Spleen (tissue), 11 donors: ENCODE data around the gene CERT1. TPM values are rescaled to one million over a fixed set of nuclear protein-coding genes. Genes with fewer than 3 reads are reported as not detected.
"Not testable (repeated sequence)": the region's sequence is repeated elsewhere in the genome, so short reads cannot be mapped to it uniquely, and the experiment has no call there.

Source experiments
- DNase-seq: peaks from one replicate; pipeline ENCODE4 v3.0.0-alpha.2; 2020
- H3K27ac ChIP-seq, 8 donors: fragments of 200-600 bp; sonication (generic) in 7 of 8; 1 replicate in 4 of 8; 2 replicates in 4 of 8; pipeline versions ENCODE4 v1.5.0 to v1.8.0; 2016 to 2021; ENCODE audit warnings: inconsistent platforms in 4 of 8, mild to moderate bottlenecking in 4 of 8, moderate library complexity in 1 of 8
- H3K27me3 ChIP-seq, 7 donors: fragments of 200-600 bp; sonication (generic) in 6 of 7; replicated peaks in 1 of 7; 1 replicate in 4 of 7; 2 replicates in 3 of 7; pipeline versions ENCODE4 v1.5.0 to v1.8.0; 2016 to 2021; ENCODE audit warnings: inconsistent platforms in 3 of 7, mild to moderate bottlenecking in 1 of 7
- H3K36me3 ChIP-seq, 6 donors: fragments of 200-600 bp; sonication (generic) in 5 of 6; 1 replicate in 4 of 6; 2 replicates in 2 of 6; pipeline versions ENCODE4 v1.5.0 to v1.8.0; 2016 to 2021; ENCODE audit warnings: inconsistent platforms in 2 of 6
- H3K4me1 ChIP-seq, 6 donors: fragments of 200-600 bp; sonication (generic) in 5 of 6; 1 replicate in 3 of 6; 2 replicates in 3 of 6; pipeline versions ENCODE4 v1.5.0 to v1.8.0; 2016 to 2021; ENCODE audit warnings: inconsistent platforms in 3 of 6
- H3K4me3 ChIP-seq, 8 donors: fragments of 200-600 bp; sonication (generic) in 7 of 8; 1 replicate in 4 of 8; 2 replicates in 4 of 8; pipeline versions ENCODE4 v1.5.0 to v1.8.0; 2016 to 2021; ENCODE audit warnings: inconsistent platforms in 4 of 8, mild to moderate bottlenecking in 4 of 8, moderate library complexity in 2 of 8
- H3K9me3 ChIP-seq, 8 donors: fragments of 200-600 bp; sonication (generic) in 7 of 8; 1 replicate in 4 of 8; 2 replicates in 4 of 8; pipeline versions ENCODE4 v1.5.0 to v1.8.0; 2016 to 2021; ENCODE audit warnings: inconsistent platforms in 4 of 8
- POLR2A ChIP-seq, 3 donors: fragments of 450-650 bp; IDR thresholded peaks; one replicate each; pipeline ENCODE4 v1.5.1; 2017; ENCODE audit warnings: antibody characterized with exemption in 3 of 3, mild to moderate bottlenecking in 1 of 3
- POLR2AphosphoS5 ChIP-seq, 3 donors: sonication (generic); formaldehyde crosslinking; IDR thresholded peaks; one replicate each; pipeline ENCODE4 v1.5.1; 2017; ENCODE audit warnings: antibody characterized with exemption in 3 of 3
- WGBS, 5 donors: extraction: QIAGEN DNeasy Blood & Tissue Kit in 3 of 5; methylation state at CpG; one replicate each; pipeline versions ENCODE4 v1.1.5 to v1.1.7; 2013 to 2018; 5-methylcytosine and 5-hydroxymethylcytosine counted together
- intact Hi-C: fragments of 100-400 bp; cut with DNase I; formaldehyde crosslinking; loops from one replicate; pipeline ENCODE4 v1.15.0; 2023; ENCODE audit warnings: low total_unique reads
- polyA plus RNA-seq, 3 donors: library from polyadenylated mRNA; stranded (reverse); fragments of 200-250 nt; gene quantifications; one replicate each; pipeline ENCODE4 v1.2.1, GENCODE V29; 2013
- total RNA-seq, 7 donors: library from RNA; depleted of rRNA in 3 of 7; stranded (reverse); fragments of >200 nt in 3 of 7; fragmentation: NEBNext Ultra II Directional in 4 of 7; extraction: Animal tissue kit (Norgen Biotek cat#: 25700) in 4 of 7; gene quantifications; one replicate each; pipeline versions ENCODE4 v1.1.0 to v1.2.1, GENCODE V29; 2016 to 2021
- TF ChIP-seq, protein P1 (sequence below), 11 experiments: fragments of 200-600 bp in 7 of 11; fragments of 450-650 bp in 4 of 11; sonication (generic) in 4 of 11; IDR thresholded peaks in 8 of 11; conservative IDR thresholded peaks in 3 of 11; 1 replicate in 7 of 11; 2 replicates in 4 of 11; pipeline versions ENCODE4 v1.4.0 to v1.8.0; 2016 to 2021; ENCODE audit warnings: antibody characterized with exemption in 11 of 11, inconsistent platforms in 4 of 11, mild to moderate bottlenecking in 1 of 11
- donor health status: healthy with polysubstance abuse.
- donor health status: DM: no; HTN: no; CAD: no; lungs with moderate emphysema.
- donor health status: DM: no; HTN: no; CAD: no.
- donor health status: Bipolar disorder and iron deficiency.
- donor health status: healthy.
- donor health status: DM: no; HTN: no; CAD: no.
- donor health status: DM: yes; HTN: yes; CAD: no.

CERT1 gene
- total and polyA plus RNA-seq, 10 donors, result 8.5 to 71.1 (median 51.4) TPM

DNA sequence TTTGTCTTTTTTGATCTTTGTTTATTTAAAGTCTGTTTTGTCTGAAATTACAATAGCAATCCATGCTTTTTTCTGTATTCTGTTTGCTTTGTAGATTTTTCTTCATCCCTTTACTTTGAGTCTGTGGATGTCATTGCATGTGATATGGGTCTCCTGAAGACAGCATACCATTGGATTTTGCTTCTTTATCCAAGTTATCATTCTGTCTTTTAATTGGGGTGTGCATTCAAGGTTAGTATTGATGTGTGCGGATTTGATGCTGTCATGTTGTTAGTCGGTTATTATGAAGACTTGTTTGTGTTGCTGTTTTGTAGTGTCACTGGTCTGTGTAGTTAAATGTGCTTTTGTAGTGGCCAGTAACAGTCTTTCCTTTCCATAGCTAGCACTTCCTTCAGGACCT, 23.3 kb upstream of the CERT1 start:
- Histone ChIP-seq H3K36me3 (peaks cover 0 to 39% (median 3%) of the 10 kb centered on the region in 6 donors), H3K9me3 (peaks cover 0 to 38% (median 30%) of the 10 kb centered on the region in 8 donors), H3K27me3 (no peaks in the 10 kb centered on the region), H3K27ac (no peak overlapping the region), H3K4me3 (no peak overlapping the region), H3K4me1 (peaks cover 0 to 31% (median 15%) of the 10 kb centered on the region in 6 donors)
- TF ChIP-seq POLR2AphosphoS5 (IDR thresholded peaks at IDR 0.05), result no peak
- no peak for TF ChIP-seq POLR2A (IDR thresholded peaks at IDR 0.05)
- TF ChIP-seq, protein P1, sequence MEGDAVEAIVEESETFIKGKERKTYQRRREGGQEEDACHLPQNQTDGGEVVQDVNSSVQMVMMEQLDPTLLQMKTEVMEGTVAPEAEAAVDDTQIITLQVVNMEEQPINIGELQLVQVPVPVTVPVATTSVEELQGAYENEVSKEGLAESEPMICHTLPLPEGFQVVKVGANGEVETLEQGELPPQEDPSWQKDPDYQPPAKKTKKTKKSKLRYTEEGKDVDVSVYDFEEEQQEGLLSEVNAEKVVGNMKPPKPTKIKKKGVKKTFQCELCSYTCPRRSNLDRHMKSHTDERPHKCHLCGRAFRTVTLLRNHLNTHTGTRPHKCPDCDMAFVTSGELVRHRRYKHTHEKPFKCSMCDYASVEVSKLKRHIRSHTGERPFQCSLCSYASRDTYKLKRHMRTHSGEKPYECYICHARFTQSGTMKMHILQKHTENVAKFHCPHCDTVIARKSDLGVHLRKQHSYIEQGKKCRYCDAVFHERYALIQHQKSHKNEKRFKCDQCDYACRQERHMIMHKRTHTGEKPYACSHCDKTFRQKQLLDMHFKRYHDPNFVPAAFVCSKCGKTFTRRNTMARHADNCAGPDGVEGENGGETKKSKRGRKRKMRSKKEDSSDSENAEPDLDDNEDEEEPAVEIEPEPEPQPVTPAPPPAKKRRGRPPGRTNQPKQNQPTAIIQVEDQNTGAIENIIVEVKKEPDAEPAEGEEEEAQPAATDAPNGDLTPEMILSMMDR (IDR thresholded peaks at IDR 0.05 in 8 of 11, conservative IDR thresholded peaks at IDR 0.05 in 3 of 11), result no peak
- 96 to 98% (median 98%) methylated on average over 2 of the region's 2 CpGs for WGBS, 5 donors
- intact Hi-C loops, result no loop called here
- no peak for DNase-seq

DNA sequence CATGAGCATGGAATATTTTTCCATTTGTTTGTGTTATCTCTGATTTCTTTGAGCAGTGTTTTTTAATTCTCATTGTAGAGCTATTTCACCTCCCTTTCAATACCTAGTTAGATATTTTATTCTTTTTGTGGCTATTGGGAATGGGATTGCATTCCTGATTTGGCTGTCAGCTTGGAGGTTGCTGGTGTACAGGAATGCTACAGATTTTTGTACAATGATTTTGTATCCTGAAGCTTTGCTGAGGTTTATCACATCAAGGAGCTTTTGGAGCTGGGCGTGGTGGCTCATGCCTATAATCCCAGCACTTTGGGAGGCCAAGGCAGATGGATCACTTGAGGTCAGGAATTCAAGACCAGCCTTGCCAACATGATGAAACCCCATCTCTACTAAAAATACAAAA, 22.3 kb upstream of the CERT1 start:
- H3K27me3 ChIP-seq, DNase-seq: not testable (repeated sequence)

GRCh38 chr5:75532190-75532589, 20.8 kb upstream of the CERT1 start:
- intact Hi-C loops, result no loop called here
- H3K4me1 ChIP-seq, result peaks cover 0 to 19% (median 11%) of the 10 kb centered on the region in 6 donors
- no peak overlapping the region for H3K27ac ChIP-seq
- H3K27me3 ChIP-seq, result no peaks in the 10 kb centered on the region
- no peak overlapping the region for H3K4me3 ChIP-seq
- peaks cover 0 to 36% (median 3%) of the 10 kb centered on the region in 6 donors for H3K36me3 ChIP-seq
- peaks cover 0 to 38% (median 30%) of the 10 kb centered on the region in 8 donors for H3K9me3 ChIP-seq
- DNase-seq, result no peak
- TF ChIP-seq POLR2AphosphoS5 (IDR thresholded peaks at IDR 0.05), result no peak
- no peak for TF ChIP-seq POLR2A (IDR thresholded peaks at IDR 0.05)
- TF ChIP-seq, protein P1 (IDR thresholded peaks at IDR 0.05 in 8 of 11, conservative IDR thresholded peaks at IDR 0.05 in 3 of 11), result no peak
- WGBS, 5 donors, result 96 to 99% (median 98%) methylated on average over 2 of the region's 2 CpGs

More for the DNA sequence above, 22.3 kb upstream of the CERT1 start:
- Histone ChIP-seq H3K36me3 (peaks cover 0 to 37% (median 3%) of the 10 kb centered on the region in 6 donors), H3K4me1 (peaks cover 0 to 31% (median 15%) of the 10 kb centered on the region in 6 donors), H3K9me3 (peaks cover 0 to 38% (median 30%) of the 10 kb centered on the region in 8 donors)
- H3K27ac ChIP-seq, intact Hi-C loops, H3K4me3 ChIP-seq: not testable (repeated sequence)
- WGBS, 5 donors, result 93 to 100% (median 100%) methylated on average over 1 of the region's 1 CpG

DNA sequence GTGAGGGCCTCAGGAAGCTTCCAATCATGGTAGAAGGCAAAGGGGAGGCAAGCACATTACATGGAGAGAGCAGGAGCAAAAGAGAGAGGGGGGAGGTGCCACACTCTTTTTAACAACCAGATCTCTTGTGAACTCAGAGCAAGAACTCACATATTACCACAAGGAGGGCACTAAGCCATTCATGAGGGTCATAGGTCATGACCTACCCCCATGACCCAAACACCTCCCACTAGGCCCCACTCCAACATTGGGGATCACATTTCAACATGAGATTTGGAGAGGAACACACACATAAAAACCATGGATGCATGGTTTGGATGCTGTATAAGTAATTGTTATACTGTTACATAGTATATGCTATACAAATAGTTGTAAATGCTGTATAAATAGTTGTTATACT, 17.8 kb upstream of the CERT1 start:
- no peak overlapping the region for H3K4me3 ChIP-seq
- H3K4me1 ChIP-seq, result peaks cover 0 to 30% (median 23%) of the 10 kb centered on the region in 6 donors
- peaks cover 0 to 9% (median 0%) of the 10 kb centered on the region in 6 donors for H3K36me3 ChIP-seq
- no peak overlapping the region for H3K27ac ChIP-seq
- DNase-seq, result no peak
- peaks cover 0 to 20% (median 14%) of the 10 kb centered on the region in 8 donors for H3K9me3 ChIP-seq
- intact Hi-C loops, result no loop called here
- no peaks in the 10 kb centered on the region for H3K27me3 ChIP-seq
- no peak for TF ChIP-seq POLR2A (IDR thresholded peaks at IDR 0.05)
- TF ChIP-seq POLR2AphosphoS5 (IDR thresholded peaks at IDR 0.05), result no peak
- TF ChIP-seq, protein P1 (IDR thresholded peaks at IDR 0.05 in 8 of 11, conservative IDR thresholded peaks at IDR 0.05 in 3 of 11), result no peak
